GM13977 (cell line): ENCODE data around the gene CNTLN.
A peak's percentile ranks its signal among the peaks of the same experiment; 100 is the strongest.

Experiments used
- DNase-seq: peaks from one replicate; pipeline ENCODE4 v3.0.0; 2012; ENCODE audit warnings: low spot score
- CTCF ChIP-seq: IDR thresholded peaks from 2 replicates; pipeline ENCODE4 v1.5.1; 2012; ENCODE audit warnings: mild to moderate bottlenecking, control low read depth; ENCODE audit not compliant: insufficient read depth; ENCODE audit errors: extremely low read depth, missing control alignments
- in situ Hi-C: fragments of 300-500 bp; cut with MboI; formaldehyde crosslinking; loops from one replicate; pipeline ENCODE4 v1.12.0; 2022; ENCODE audit warnings: low sequenced_read_pairs, low pct_unique_long_range_greater_than_20kb, mixed read lengths, inconsistent platforms; ENCODE audit not compliant: unreplicated experiment

Gene CNTLN

GRCh38 chr9:17453751-17454150 is 318.9 kb downstream of the CNTLN start:
- in situ Hi-C loops, result no loop called here
- DNase-seq, result no peak
- TF ChIP-seq CTCF, result no peak

GRCh38 chr9:17462869-17463464 is 328.1 kb downstream of the CNTLN start:
- TF ChIP-seq CTCF, result peak; percentile 74
- in situ Hi-C loops, result loop anchor here (10.0 kb wide), 1 partner anchor 338 kb away; no protein-coding TSS in a partner anchor
- DNase-seq, result peak; percentile 20

- in situ Hi-C loops, result no loop called here
- no peak for TF ChIP-seq CTCF
- no peak for DNase-seq
Measured at GRCh38 chr9:17470036-17470813, 335.4 kb downstream of the CNTLN start.

- in situ Hi-C loops, result no loop called here
- DNase-seq, result no peak
Measured at GRCh38 chr9:17472126-17472525, 337.3 kb downstream of the CNTLN start.

GRCh38 chr9:17476401-17476800 is 341.6 kb downstream of the CNTLN start:
- in situ Hi-C loops, result no loop called here
- DNase-seq, result no peak
- TF ChIP-seq CTCF, result no peak

More at GRCh38 chr9:17472126-17472525, 337.3 kb downstream of the CNTLN start:
- no peak for TF ChIP-seq CTCF

- in situ Hi-C loops, result no loop called here
- no peak for TF ChIP-seq CTCF
- DNase-seq, result no peak
Measured at GRCh38 chr9:17477816-17478215, 343.0 kb downstream of the CNTLN start.
